HG02798 (cell line): ENCODE data around the gene ENC1.
A peak's percentile ranks its signal among the peaks of the same experiment; 100 is the strongest.

Experiments used
- ATAC-seq: cut with Tn5 transposase; IDR thresholded peaks from one replicate; pipeline ENCODE4 v1.9.1; 2021; ENCODE audit warnings: mild to moderate bottlenecking; ENCODE audit not compliant: unreplicated experiment, poor library complexity

The ENC1 gene

DNA sequence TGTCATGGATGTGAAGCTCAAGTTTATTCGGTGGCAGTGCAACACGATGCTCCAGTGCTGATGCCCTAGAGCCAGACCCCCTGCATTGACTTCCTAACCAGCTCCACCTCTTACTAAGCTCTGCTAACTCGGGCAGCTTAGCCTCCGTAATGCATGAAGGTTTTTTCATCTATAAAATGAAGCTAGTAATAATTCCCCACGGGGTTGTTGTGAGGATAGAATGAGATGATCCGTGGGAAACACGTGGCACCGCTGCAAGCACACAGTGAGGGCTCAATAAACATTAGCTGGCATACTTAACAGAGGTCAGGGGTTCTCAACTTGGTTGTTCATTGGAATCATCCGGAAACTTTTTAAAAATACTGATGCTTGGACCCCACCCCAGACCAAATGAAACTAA is 6.8 kb downstream of the ENC1 start:
- ATAC-seq = no peak

DNA sequence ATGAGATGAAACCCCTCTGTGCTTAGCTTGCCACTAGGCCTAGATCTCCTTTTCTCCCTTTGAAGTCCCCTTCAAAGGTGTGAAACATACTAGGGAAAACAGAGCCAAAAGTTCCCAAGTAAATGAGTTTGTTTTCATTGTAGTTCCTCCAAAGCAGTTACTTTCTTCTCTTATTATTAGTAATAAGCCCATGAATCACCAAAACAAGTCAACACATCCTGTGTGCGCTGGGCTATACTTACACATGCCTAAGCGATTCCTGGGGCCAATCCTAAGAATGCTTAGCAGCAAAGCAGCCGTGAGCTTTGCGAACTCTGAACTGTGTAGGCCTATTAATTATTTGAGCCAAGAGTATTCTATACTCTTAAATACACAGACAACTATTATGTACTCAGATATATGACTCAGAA is 7.6 kb downstream of the ENC1 start:
- ATAC-seq = no peak

DNA sequence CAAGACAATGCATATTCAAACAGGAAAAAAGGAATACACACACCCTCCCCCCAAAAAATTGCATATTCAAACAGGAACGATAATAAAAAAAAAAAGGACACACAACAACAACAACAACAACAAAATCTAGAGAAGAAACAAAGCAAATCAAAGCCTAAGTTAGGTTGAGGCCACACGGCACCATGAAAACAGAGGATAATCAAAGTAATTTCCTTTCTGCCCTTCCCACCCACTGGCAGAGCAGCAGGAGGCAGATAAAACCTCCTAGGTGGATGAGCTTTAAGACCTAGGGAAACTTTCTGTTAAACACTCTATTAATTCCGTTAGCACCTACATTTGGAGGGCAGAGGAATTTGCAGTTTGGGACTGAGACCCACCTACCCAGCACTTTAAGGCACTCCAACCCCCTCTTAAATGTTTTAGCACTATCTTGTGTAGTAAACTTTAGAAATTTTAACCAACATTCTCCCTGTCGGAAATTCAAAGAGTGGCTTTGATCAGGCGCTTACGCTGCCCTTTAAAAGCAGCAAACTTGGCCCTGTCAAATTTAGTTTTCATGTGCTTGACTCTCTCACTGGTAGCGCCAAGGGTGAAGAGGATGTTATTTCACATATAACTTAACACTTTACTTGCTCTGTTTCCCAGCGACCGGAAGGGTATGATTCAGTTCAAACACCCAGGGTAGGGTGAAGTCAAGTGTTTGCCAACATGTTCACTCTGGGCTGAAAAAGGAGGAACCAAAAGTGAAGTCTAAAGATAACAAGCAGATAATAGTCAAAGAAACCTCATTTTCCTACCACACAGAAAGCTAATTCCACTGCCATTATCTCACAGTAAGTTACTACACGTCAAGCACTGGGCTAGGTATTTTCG is 9.2 kb downstream of the ENC1 start:
- peak; percentile 90 for ATAC-seq

DNA sequence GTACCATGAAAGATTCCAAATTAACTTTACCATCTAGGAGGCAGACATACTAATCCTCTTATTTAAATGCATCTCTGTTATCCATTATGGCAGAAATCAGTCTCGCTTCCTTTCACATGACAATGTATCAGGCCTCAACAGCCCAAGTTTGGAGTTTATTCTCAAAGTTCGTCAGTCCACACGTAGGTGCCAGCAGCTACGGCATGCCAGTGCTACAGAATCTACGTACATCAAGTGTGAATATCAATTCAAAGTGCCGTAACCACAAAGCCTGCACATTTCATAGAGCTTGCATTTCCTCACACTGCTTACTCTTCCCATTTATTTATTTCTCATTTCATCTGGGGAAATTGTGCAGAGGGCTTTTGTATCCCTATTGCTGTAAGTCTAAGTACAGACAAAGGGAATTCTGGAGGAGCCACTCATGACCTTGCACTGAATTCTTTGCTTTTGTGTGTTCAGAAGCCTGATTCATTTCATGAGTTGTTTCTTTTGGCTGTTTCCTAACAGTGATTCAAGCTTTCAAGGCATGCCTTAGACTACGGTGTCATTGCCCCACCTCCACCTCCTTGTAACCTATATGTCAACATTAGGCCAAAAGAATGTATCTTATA is 10.0 kb downstream of the ENC1 start:
- no peak for ATAC-seq

GRCh38 chr5:74629326-74629725 is 11.2 kb downstream of the ENC1 start:
- ATAC-seq = no peak

DNA sequence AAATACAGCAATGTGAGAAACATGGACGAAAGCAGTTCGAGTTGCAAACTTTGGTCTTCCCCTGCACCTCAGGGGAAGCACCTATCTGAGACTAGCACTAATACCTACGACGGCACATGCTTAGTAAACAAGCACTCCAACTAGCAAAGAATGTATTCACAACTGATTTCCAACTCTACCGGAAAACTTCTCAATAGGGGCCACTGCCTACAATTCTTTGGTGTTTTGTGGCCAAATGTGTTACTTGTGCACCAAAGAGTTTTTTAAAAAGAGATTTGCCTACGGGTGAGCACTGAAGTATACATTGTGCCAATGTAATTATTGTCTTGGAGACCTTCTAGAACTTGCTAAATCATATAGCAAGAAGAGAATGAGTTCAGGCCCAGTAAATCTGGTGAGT is 12.2 kb downstream of the ENC1 start:
- ATAC-seq = no peak

DNA sequence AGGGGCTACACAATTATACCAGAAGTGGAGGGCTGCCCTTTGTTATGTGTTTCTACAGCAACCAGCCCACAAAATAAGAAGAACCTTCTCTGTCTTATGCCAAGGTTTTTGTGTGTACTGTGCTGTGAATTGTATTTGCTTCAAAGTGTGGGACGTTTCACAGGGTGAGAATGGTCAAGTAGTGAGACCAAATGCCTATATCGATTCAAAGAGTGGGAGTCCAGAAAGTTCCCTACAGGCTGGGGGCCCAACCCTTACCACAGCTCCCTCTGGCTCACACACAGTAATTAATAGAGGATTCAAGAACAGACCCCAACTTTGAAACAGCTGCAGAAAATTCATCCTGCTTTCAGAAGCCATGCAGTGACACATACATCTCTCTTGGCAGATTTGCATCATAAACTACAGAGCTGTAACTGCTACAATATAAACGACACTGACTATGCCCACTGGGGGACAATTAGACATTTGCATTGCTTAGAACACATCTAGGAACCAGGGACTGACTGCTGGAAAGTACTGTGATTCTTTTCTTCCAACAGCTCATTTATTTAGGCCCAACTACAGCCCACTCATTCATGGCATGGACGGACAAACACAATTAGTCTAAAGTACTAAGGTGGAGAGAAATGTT is 12.8 kb downstream of the ENC1 start:
- no peak for ATAC-seq

GRCh38 chr5:74626386-74627222 is 13.9 kb downstream of the ENC1 start:
- no peak for ATAC-seq

- no peak for ATAC-seq
These were observed 14.7 kb downstream of the ENC1 start for GRCh38 chr5:74625742-74626241.

- no peak for ATAC-seq
These were observed 15.5 kb downstream of the ENC1 start for GRCh38 chr5:74624931-74625505.

GRCh38 chr5:74624501-74624900 is 16.0 kb downstream of the ENC1 start:
- no peak for ATAC-seq

DNA sequence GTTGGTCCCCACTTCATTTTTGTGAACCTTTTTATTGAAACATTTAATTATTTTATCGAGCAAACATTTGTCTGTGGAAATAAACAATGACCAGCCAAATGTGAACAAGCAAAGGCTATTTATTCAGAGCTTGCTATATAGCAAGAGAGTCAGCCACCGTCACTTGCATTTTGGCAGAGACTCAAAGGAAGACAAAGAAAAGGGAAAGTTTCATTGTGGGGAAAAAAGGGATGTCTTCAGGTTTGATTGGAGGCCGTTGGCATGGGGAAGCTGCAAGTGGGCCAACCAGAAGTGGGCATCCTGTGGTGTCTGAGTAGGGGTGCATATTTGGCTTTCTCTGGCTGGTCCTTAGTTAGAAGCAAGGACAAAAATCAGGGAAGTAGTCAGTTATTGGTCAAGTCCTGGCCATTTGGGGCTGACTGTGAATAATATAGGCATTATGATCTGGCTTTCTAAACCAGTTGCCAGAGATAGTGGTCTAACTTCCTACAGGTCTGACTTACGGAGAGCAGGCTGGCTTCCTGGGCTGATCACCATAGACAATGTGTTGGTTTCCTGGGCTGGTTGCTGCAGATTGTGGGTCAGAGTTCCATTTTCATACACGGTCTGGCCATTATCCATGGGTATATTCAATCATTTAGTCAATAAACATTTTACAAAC is 16.6 kb downstream of the ENC1 start:
- no peak for ATAC-seq

GRCh38 chr5:74623006-74623611 is 17.4 kb downstream of the ENC1 start:
- no peak for ATAC-seq

- ATAC-seq = peak; percentile 54
These were observed 18.4 kb downstream of the ENC1 start for GRCh38 chr5:74622122-74622521.

GRCh38 chr5:74621492-74621891 is 19.0 kb downstream of the ENC1 start:
- no peak for ATAC-seq

DNA sequence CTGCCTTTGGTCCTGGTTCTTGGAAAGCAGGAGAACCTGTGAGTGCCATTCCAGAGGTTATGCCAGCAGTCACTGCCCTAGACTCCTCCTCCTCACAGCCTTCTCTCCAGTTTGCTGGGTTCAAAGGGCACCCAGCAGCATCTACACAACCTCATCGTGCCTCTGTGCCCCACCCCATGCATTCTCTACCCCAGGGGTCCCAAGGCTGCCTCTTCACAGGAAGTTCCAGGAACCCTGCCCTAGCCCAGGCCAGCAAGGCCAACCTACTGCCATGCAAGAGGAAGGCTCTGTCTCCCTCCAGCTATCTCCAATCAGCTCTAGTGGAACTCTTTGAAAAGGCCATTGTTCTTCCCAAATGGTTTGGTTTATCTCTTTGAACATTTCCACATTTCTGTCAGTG is 21.2 kb downstream of the ENC1 start:
- ATAC-seq = no peak

DNA sequence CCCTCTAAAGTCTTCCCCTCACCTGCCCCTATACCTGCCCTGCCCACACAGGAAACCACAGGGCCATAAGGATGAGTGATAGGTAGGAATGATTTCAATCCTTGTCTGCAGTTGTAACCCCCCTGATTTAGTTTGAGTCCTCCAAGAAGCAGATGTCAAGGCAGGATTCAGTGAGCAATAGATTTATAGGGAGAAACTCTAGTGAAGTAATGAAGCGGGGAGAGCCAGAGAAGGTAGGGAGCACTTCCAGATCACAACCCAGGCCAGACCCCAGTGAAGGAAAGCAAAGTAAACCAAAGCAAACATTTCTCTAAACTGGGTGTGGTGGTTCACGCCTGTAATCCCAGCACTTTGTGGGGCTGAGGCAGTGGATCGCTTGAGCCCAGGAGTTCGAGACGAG is 22.4 kb downstream of the ENC1 start:
- ATAC-seq = no peak

DNA sequence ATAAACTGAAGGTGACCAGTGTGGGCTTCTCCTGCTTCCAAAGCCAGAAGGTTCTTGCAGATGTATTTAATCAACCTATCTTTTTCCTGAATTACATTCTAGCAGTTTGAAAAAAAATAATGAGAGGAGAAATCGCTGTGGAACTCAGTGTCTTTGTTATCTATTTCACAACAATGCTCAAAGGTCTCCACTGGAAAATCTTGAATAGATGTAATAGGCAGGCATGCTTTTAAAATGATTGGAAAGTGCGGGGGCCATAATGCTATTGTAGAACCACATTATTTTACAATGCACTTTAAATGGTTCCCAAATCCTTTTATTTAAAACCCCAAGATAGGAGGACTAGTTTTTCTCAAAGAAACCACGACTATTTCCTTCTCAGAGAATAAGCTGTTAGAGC is 23.3 kb downstream of the ENC1 start:
- ATAC-seq = no peak
